HepG2 (cell line): ENCODE data around the gene IHH. TPM values are rescaled to one million over a fixed set of nuclear protein-coding genes. Genes with fewer than 3 reads are reported as not detected.

Experiments used
- FOSL1 ChIP-seq: sonication (generic); formaldehyde crosslinking; IDR thresholded peaks from 2 replicates; pipeline ENCODE4 v1.9.0; 2021; ENCODE audit warnings: missing genetic modification reagents, borderline replicate concordance
- HNRNPK ChIP-seq: fragments of 200-400 bp; formaldehyde crosslinking; IDR thresholded peaks from 2 replicates; pipeline ENCODE4 v1.6.1; 2018; ENCODE audit warnings: low read length, low read depth, moderate library complexity, mild to moderate bottlenecking; ENCODE audit not compliant: poor library complexity, severe bottlenecking
- KIAA2018 ChIP-seq: sonication (generic); formaldehyde crosslinking; IDR thresholded peaks from 2 replicates; pipeline ENCODE4 v1.5.0; 2020; ENCODE audit warnings: mild to moderate bottlenecking, missing genetic modification reagents, borderline replicate concordance
- MYC ChIP-seq: sonication (generic); formaldehyde crosslinking; IDR thresholded peaks from 2 replicates; pipeline ENCODE4 v1.9.0; 2021; ENCODE audit warnings: missing genetic modification reagents, borderline replicate concordance
- POLR2AphosphoS5 ChIP-seq: IDR thresholded peaks from 2 replicates; pipeline ENCODE4 v1.6.1; 2012; ENCODE audit warnings: low read depth, low read length
- ZNF121 ChIP-seq: sonication (generic); formaldehyde crosslinking; IDR thresholded peaks from 2 replicates; pipeline ENCODE4 v1.5.0; 2020; ENCODE audit warnings: mild to moderate bottlenecking, missing genetic modification reagents
- ZNF18 ChIP-seq: sonication (generic); formaldehyde crosslinking; IDR thresholded peaks from 2 replicates; pipeline ENCODE4 v1.8.0; 2022; ENCODE audit warnings: mild to moderate bottlenecking, missing genetic modification reagents; ENCODE audit not compliant: insufficient replicate concordance
- ZNF367 ChIP-seq: sonication (generic); formaldehyde crosslinking; IDR thresholded peaks from 2 replicates; pipeline ENCODE4 v1.4.0; 2020; ENCODE audit warnings: missing genetic modification reagents, borderline replicate concordance
- ZNF550 ChIP-seq: sonication (generic); formaldehyde crosslinking; IDR thresholded peaks from 2 replicates; pipeline ENCODE4 v1.4.0; 2020; ENCODE audit warnings: mild to moderate bottlenecking, missing genetic modification reagents, borderline replicate concordance
- ZNF766 ChIP-seq: sonication (generic); formaldehyde crosslinking; IDR thresholded peaks from 2 replicates; pipeline ENCODE4 v1.5.0; 2020; ENCODE audit warnings: missing genetic modification reagents, borderline replicate concordance
- ZNF83 ChIP-seq: sonication (generic); formaldehyde crosslinking; IDR thresholded peaks from 2 replicates; pipeline ENCODE4 v1.4.0; 2020; ENCODE audit warnings: missing genetic modification reagents, mild to moderate bottlenecking, borderline replicate concordance
- polyA plus RNA-seq, 8 experiments: library from polyadenylated mRNA; depleted of rRNA in 3 of 8; stranded (reverse) in 7 of 8; unstranded in 1 of 8; fragments of >200 nt; fragmentation: Illumina TruSeq in 4 of 8; extraction: Trizol in 4 of 8; gene quantifications; 2 replicates each; pipeline versions ENCODE4 v1.2.1 to v1.2.3, GENCODE V29; 2011 to 2016; ENCODE audit warnings: low read depth in 4 of 8, missing spikeins in 1 of 8, mixed read lengths in 1 of 8; ENCODE audit not compliant: insufficient read depth in 1 of 8
- total RNA-seq, 5 experiments: library from RNA; depleted of rRNA; stranded (reverse); fragments of >200 nt; fragmentation: Illumina TruSeq; extraction: Trizol; gene quantifications; 2 replicates each; pipeline ENCODE4 v1.2.3, GENCODE V29; 2016; ENCODE audit warnings: low read depth in 1 of 5
- TF ChIP-seq, protein P1 (sequence below): IDR thresholded peaks from 2 replicates; pipeline ENCODE4 v1.6.1; 2018; ENCODE audit warnings: missing genetic modification reagents

IHH gene
- total and polyA plus RNA-seq, 2 of the 13 experiments (the other 11 are each of a cell fraction or from before 2014, with no cell fraction given), result 0.42 TPM; not detected in 1

DNA sequence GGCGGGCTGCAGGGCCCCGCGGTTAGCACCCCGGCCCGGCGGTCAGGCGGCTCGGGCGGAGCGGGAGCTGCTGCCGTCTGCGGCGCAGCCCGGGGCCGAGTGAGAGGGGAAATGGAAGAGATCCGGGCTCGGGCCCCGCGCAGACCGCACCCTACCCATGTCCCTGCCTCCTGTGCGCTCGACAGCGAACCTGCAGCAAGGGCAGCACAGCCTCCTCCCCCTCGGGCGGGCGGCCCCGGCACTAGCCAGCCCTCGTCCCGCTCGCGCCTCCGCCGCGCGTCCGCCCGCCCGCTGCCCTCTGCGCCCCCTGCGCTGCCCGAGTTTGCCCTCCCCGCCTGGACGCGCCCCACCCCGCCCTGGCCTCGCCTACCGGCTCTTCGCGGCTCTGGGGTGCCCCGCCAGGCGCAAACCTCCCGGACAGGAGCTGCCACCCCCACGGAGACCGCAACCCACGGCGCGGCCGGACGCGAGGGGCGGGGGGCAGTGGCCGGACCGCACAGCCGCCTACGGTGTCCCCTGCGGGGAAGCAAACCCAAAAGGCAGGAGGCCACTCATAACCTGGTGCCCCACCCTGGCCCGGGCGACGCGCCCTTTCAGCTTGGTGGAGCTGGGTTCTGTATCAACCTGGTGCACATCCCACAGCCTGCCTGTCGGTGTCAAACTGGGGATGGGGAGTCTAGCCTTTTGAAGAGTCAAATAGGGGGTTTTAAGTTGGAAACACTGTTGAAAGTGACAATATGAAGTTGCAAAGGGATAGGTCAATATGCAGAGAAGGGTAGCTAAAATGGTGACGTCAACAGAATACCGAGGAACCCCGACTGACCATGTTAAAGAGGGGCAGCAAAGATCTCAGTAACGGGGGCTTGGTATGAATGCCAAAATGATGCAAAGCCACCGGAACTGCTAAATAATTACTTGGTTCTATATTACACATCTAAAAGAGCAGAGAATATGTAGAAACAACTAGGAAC lies at the start of gene IHH (continued):
- TF ChIP-seq KIAA2018, result no peak
- no peak for TF ChIP-seq ZNF766 (CRISPR knock-in tag)
- TF ChIP-seq FOSL1, result no peak
- no peak for TF ChIP-seq POLR2AphosphoS5
- no peak for TF ChIP-seq ZNF18 (CRISPR knock-in tag)
- TF ChIP-seq ZNF121, result no peak
- no peak for TF ChIP-seq MYC
- no peak for TF ChIP-seq ZNF550 (CRISPR knock-in tag)
- TF ChIP-seq, protein P1, sequence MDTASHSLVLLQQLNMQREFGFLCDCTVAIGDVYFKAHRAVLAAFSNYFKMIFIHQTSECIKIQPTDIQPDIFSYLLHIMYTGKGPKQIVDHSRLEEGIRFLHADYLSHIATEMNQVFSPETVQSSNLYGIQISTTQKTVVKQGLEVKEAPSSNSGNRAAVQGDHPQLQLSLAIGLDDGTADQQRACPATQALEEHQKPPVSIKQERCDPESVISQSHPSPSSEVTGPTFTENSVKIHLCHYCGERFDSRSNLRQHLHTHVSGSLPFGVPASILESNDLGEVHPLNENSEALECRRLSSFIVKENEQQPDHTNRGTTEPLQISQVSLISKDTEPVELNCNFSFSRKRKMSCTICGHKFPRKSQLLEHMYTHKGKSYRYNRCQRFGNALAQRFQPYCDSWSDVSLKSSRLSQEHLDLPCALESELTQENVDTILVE (CRISPR knock-in tag), result no peak
- no peak for TF ChIP-seq ZNF367 (CRISPR knock-in tag)
- TF ChIP-seq ZNF83 (CRISPR knock-in tag), result no peak
- no peak for TF ChIP-seq HNRNPK
